Trophoblast cell (in vitro differentiated cells and primary cell): ENCODE measurements around the gene HEMK1.
A peak's percentile ranks its signal among the peaks of the same experiment; 100 is the strongest.

Experiments
- DNase-seq, 2 donors: peaks; one replicate each; pipeline ENCODE4 v3.0.0-alpha.2; 2016
- H2AFZ ChIP-seq: 2 replicates; pipeline ENCODE4 v1.6.1; 2013; ENCODE audit warnings: low read length, moderate library complexity, mild to moderate bottlenecking; ENCODE audit not compliant: insufficient read depth, poor library complexity
- H2AK5ac ChIP-seq: 2 replicates; pipeline ENCODE4 v1.6.1; 2013; ENCODE audit warnings: mild to moderate bottlenecking, low read length
- H2BK120ac ChIP-seq: 2 replicates; pipeline ENCODE4 v1.6.1; 2013; ENCODE audit warnings: low read length, mild to moderate bottlenecking, moderate library complexity; ENCODE audit not compliant: insufficient read depth, poor library complexity
- H2BK12ac ChIP-seq: 2 replicates; pipeline ENCODE4 v1.6.1; 2013; ENCODE audit warnings: mild to moderate bottlenecking, low read length, moderate library complexity
- H2BK5ac ChIP-seq: 2 replicates; pipeline ENCODE4 v1.6.1; 2013; ENCODE audit warnings: low read length, low read depth, moderate library complexity, mild to moderate bottlenecking; ENCODE audit not compliant: poor library complexity
- H3K14ac ChIP-seq: 2 replicates; pipeline ENCODE4 v1.6.1; 2013; ENCODE audit warnings: mild to moderate bottlenecking, low read length
- H3K18ac ChIP-seq: 2 replicates; pipeline ENCODE4 v1.6.1; 2013; ENCODE audit warnings: mild to moderate bottlenecking, low read length
- H3K23ac ChIP-seq: 2 replicates; pipeline ENCODE4 v1.6.1; 2013; ENCODE audit warnings: low read length
- H3K27ac ChIP-seq: 2 replicates; pipeline ENCODE4 v1.5.1; 2013; ENCODE audit warnings: low read depth, mild to moderate bottlenecking, inconsistent platforms, low read length, moderate library complexity
- H3K27me3 ChIP-seq: 2 replicates; pipeline ENCODE4 v1.6.1; 2013; ENCODE audit warnings: inconsistent platforms, mild to moderate bottlenecking, low read length, moderate library complexity; ENCODE audit not compliant: insufficient read depth
- H3K36me3 ChIP-seq, 2 experiments: 1 replicate in 1 of 2; 2 replicates in 1 of 2; pipeline ENCODE4 v1.6.1; 2013; ENCODE audit warnings: low read length in 2 of 2, mild to moderate bottlenecking in 2 of 2, moderate library complexity in 1 of 2; ENCODE audit not compliant: insufficient read depth in 2 of 2, control insufficient read depth in 1 of 2
- H3K4ac ChIP-seq: 2 replicates; pipeline ENCODE4 v1.6.1; 2013; ENCODE audit warnings: low read depth, mild to moderate bottlenecking, low read length, moderate library complexity
- H3K4me1 ChIP-seq, 2 experiments: 1 replicate in 1 of 2; 2 replicates in 1 of 2; pipeline ENCODE4 v1.6.1; 2013; ENCODE audit warnings: low read length in 2 of 2, mild to moderate bottlenecking in 2 of 2, moderate library complexity in 1 of 2; ENCODE audit not compliant: insufficient read depth in 2 of 2, control insufficient read depth in 1 of 2
- H3K4me2 ChIP-seq: 2 replicates; pipeline ENCODE4 v1.6.1; 2013; ENCODE audit warnings: inconsistent platforms, mild to moderate bottlenecking, low read length, moderate library complexity
- H3K4me3 ChIP-seq: 2 replicates; pipeline ENCODE4 v1.5.1; 2013; ENCODE audit warnings: mild to moderate bottlenecking, low read depth, low read length, inconsistent platforms
- H3K79me1 ChIP-seq: one replicate; pipeline ENCODE4 v1.6.1; 2013; ENCODE audit warnings: low read length
- H3K79me2 ChIP-seq: 2 replicates; pipeline ENCODE4 v1.6.1; 2013; ENCODE audit warnings: low read length, mild to moderate bottlenecking; ENCODE audit not compliant: control insufficient read depth, insufficient read depth, poor library complexity
- H3K9ac ChIP-seq: 2 replicates; pipeline ENCODE4 v1.6.1; 2013; ENCODE audit warnings: mild to moderate bottlenecking, low read length
- H3K9me3 ChIP-seq: 2 replicates; pipeline ENCODE4 v1.6.1; 2013; ENCODE audit warnings: low read depth, mild to moderate bottlenecking, control low read depth, inconsistent platforms, low read length; ENCODE audit not compliant: insufficient read depth
- H4K12ac ChIP-seq: 2 replicates; pipeline ENCODE4 v1.6.1; 2013; ENCODE audit warnings: low read depth, mild to moderate bottlenecking, low read length, moderate library complexity
- H4K8ac ChIP-seq: 2 replicates; pipeline ENCODE4 v1.6.1; 2013; ENCODE audit warnings: low read depth, mild to moderate bottlenecking, low read length, moderate library complexity
- H4K91ac ChIP-seq: one replicate; pipeline ENCODE4 v1.6.1; 2013; ENCODE audit warnings: low read depth, mild to moderate bottlenecking, low read length, moderate library complexity
- WGBS: extraction: QIAGEN DNeasy Blood & Tissue Kit; methylation state at CpG from one replicate; pipeline ENCODE4 v1.1.7; 2013; ENCODE audit warnings: missing lambda C conversion rate; ENCODE audit not compliant: insufficient read length, insufficient coverage; ENCODE audit errors: extremely low coverage; 5-methylcytosine and 5-hydroxymethylcytosine counted together

The HEMK1 gene

DNA sequence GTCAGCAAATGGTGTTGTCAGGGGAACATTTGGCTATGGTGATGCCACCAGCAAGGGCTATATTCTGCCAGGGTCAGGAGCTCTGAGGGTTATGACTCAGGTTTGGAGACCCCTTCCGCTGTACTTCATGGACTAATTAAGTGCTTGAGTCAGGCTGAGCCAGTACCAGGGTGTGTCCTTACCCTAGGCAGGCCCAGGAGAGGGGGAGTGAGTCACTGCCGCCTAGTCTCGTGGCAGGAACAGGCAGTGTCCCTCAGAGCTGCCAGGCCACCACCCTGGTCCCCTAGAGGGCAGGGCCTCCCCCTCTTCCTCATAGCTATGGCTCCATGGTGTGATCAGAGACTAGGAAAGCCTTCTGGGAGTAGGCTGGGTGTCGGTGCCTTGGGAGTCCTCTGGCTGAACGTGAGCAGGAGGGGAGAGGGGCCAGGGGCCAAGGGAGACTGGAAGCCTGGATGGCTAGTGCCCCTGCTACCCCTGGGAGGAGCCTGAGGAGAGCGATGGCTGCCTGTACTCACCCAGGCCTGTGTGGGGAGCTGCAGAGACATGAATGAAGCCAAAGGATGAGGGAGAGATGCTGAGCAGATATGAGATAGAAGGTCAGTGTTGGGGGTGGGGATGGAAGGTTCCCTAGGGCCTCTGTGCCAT, 58.2 kb downstream of the HEMK1 start:
- Histone ChIP-seq H3K23ac (no peak overlapping the region), H4K8ac (no peak overlapping the region), H3K18ac (peak overlapping the region; percentile 19), H3K79me1 (no peaks in the 10 kb centered on the region), H2BK12ac (no peak overlapping the region), H3K4me1 (peaks cover 14 to 18% of the 10 kb centered on the region in 2 experiments), H3K14ac (no peak overlapping the region), H2AFZ (no peak overlapping the region), H4K91ac (no peak overlapping the region), H2AK5ac (peak overlapping the region; percentile 8), H4K12ac (no peak overlapping the region), H3K79me2 (peaks cover 2% of the 10 kb centered on the region), H3K4me2 (no peak overlapping the region), H3K4me3 (no peak overlapping the region), H2BK5ac (no peak overlapping the region), H3K9ac (no peak overlapping the region), H3K27me3 (no peaks in the 10 kb centered on the region), H3K36me3 (no peaks in the 10 kb centered on the region), H3K27ac (no peak overlapping the region), H3K4ac (no peak overlapping the region), H3K9me3 (peaks cover 2% of the 10 kb centered on the region), H2BK120ac (no peak overlapping the region)
- WGBS = no CpG with 5 or more reads among the region's 6 CpGs
- DNase-seq = peak; percentile 41 to 44

DNA sequence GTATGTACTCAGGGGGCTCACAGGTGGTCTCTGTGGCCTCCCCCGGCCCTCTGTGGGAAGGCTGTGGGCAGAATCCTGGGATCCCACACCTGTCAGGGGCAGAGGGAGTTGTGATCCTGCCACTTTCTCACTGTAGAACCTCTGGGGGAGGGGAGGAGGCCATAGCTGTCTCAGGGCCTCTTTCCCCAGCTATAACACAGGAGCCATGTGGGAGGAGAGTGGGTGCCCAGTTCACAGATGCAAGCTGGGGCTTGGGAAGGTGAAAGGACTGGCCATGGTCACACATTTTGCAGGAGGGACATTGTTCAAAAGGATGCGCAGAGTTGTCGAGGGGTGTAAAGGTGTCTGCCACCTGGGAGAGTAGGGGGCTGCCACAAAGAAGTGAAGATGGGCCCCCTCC, 59.3 kb downstream of the HEMK1 start:
- no peak overlapping the region for H3K23ac ChIP-seq
- peaks cover 2% of the 10 kb centered on the region for H3K79me2 ChIP-seq
- H3K9ac ChIP-seq = no peak overlapping the region
- H4K8ac ChIP-seq = no peak overlapping the region
- H3K4me2 ChIP-seq = no peak overlapping the region
- H2BK120ac ChIP-seq = no peak overlapping the region
- no peaks in the 10 kb centered on the region for H3K79me1 ChIP-seq
- no peak overlapping the region for H4K91ac ChIP-seq
- no peak overlapping the region for H2AK5ac ChIP-seq
- no peaks in the 10 kb centered on the region for H3K27me3 ChIP-seq
- H2BK5ac ChIP-seq = no peak overlapping the region
- H3K4me1 ChIP-seq = peaks cover 14 to 20% of the 10 kb centered on the region in 2 experiments
- H2AFZ ChIP-seq = no peak overlapping the region
- H3K4ac ChIP-seq = no peak overlapping the region
- H3K4me3 ChIP-seq = no peak overlapping the region
- no peak overlapping the region for H4K12ac ChIP-seq
- no peak overlapping the region for H3K27ac ChIP-seq
- DNase-seq = no peak
- no peak overlapping the region for H3K14ac ChIP-seq
- WGBS = no CpG with 5 or more reads among the region's 3 CpGs
- no peak overlapping the region for H3K18ac ChIP-seq
- no peak overlapping the region for H2BK12ac ChIP-seq
- H3K9me3 ChIP-seq = peaks cover 2% of the 10 kb centered on the region
- no peaks in the 10 kb centered on the region for H3K36me3 ChIP-seq

DNA sequence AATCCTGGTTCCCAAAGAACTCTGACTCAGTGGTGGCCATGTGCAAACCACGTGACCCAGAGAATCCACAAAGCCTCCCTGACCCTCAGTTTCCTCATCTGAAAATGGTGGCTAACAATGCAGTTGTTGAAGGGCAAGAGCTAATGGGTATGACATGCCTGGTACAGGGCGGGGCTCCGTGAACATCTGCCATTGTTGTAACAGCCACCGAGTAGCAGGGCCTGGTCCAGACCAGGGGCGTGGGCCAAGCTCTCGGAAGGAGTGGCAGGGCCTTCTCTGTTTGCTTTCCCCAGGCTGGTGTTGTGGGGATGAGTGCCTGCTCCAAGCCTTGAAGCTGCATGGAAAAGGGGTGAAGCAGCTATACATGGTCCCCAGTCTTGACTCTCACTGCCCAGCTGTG, 61.1 kb downstream of the HEMK1 start:
- Histone ChIP-seq H3K4me3 (no peak overlapping the region), H4K91ac (no peak overlapping the region), H2AK5ac (no peak overlapping the region), H3K23ac (no peak overlapping the region), H4K8ac (no peak overlapping the region), H3K9ac (no peak overlapping the region), H3K27ac (no peak overlapping the region), H3K14ac (no peak overlapping the region), H3K4ac (no peak overlapping the region), H2BK12ac (no peak overlapping the region), H3K36me3 (no peaks in the 10 kb centered on the region), H3K4me1 (peaks cover 0 to 9% of the 10 kb centered on the region in 2 experiments), H2AFZ (no peak overlapping the region), H3K9me3 (peaks cover 2% of the 10 kb centered on the region), H3K27me3 (no peaks in the 10 kb centered on the region), H3K79me1 (no peaks in the 10 kb centered on the region), H2BK5ac (no peak overlapping the region), H3K4me2 (no peak overlapping the region), H3K18ac (no peak overlapping the region), H4K12ac (no peak overlapping the region), H3K79me2 (peaks cover 2% of the 10 kb centered on the region), H2BK120ac (no peak overlapping the region)
- no peak for DNase-seq
- no CpG with 5 or more reads among the region's 6 CpGs for WGBS

DNA sequence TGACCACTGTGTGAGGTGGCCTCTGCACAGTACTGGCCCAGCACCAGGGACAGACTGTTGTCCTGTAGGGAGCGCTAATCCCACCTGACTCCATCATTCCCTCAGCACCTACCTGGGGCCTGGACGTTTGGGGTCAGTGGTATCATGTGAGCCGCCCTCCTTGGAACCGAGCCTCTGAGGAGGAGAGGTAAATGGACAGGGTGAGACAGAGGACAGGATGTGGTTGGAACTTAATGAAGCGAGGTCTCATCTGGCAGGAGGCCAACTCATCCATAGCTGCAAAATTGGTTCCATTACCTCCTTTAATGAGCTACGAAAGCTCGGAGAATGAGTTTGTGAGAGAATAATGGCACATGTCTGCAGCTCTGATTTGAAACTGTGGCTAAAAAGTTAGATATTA, 61.6 kb downstream of the HEMK1 start:
- no peak overlapping the region for H4K12ac ChIP-seq

More for the DNA sequence above, 61.6 kb downstream of the HEMK1 start:
- Histone ChIP-seq H3K18ac (no peak overlapping the region), H2BK5ac (no peak overlapping the region), H3K9me3 (peaks cover 2% of the 10 kb centered on the region), H4K91ac (no peak overlapping the region), H3K9ac (no peak overlapping the region), H2AFZ (no peak overlapping the region), H4K8ac (no peak overlapping the region), H3K4me1 (peaks cover 0 to 9% of the 10 kb centered on the region in 2 experiments), H3K23ac (no peak overlapping the region), H2BK12ac (no peak overlapping the region), H2BK120ac (no peak overlapping the region), H3K36me3 (no peaks in the 10 kb centered on the region), H3K79me1 (no peaks in the 10 kb centered on the region), H3K27me3 (no peaks in the 10 kb centered on the region), H2AK5ac (no peak overlapping the region), H3K4me3 (no peak overlapping the region), H3K27ac (no peak overlapping the region), H3K79me2 (peaks cover 2% of the 10 kb centered on the region), H3K4ac (no peak overlapping the region), H3K14ac (no peak overlapping the region), H3K4me2 (no peak overlapping the region)
- DNase-seq = no peak
- no CpG with 5 or more reads among the region's 7 CpGs for WGBS
